RWPE1 (cell line): Measurements from ENCODE around the gene TRABD.

ENCODE experiments used
- CTCF ChIA-PET: fragments of 350-600 bp; sonication (Branson Sonifier 250); formaldehyde crosslinking; extraction: SDS; loops from one replicate; lab custom pipeline; 2021; lab: Yijun Ruan, JAX
- POLR2A ChIA-PET: fragments of 400-600 bp; formaldehyde crosslinking; extraction: SDS; loops from one replicate; lab custom pipeline; 2020; ENCODE audit warnings: antibody characterized with exemption; ENCODE audit not compliant: low non-redundant PET; lab: Yijun Ruan, JAX
- DNase-seq: peaks from one replicate; pipeline ENCODE4 v3.0.0; 2012; ENCODE audit warnings: low spot score
- H3K27ac ChIP-seq: fragments of 450-650 bp; 2 replicates; pipeline ENCODE4 v1.5.1; 2017
- CTCF ChIP-seq: fragments of 450-650 bp; conservative IDR thresholded peaks from 2 replicates; pipeline ENCODE4 v1.5.1; 2017; ENCODE audit warnings: low read depth, mild to moderate bottlenecking

TRABD gene

GRCh38 chr22:50186761-50187523, 1.2 kb downstream of the TRABD start:
- no peak for DNase-seq
- peak overlapping the region; percentile 97 for H3K27ac ChIP-seq
- ChIA-PET POLR2A (no interaction called here), CTCF (interaction anchor here (0.7 to 1.0 kb wide), 2 partner anchors 41 to 157 kb away, joined by 3 read pairs; no protein-coding TSS in a partner anchor)
- no peak for TF ChIP-seq CTCF

GRCh38 chr22:50188356-50188755, 2.6 kb downstream of the TRABD start:
- POLR2A ChIA-PET: no interaction called here

GRCh38 chr22:50189184-50189848, 3.6 kb downstream of the TRABD start:
- DNase-seq: no peak
- ChIA-PET CTCF (no interaction called here), POLR2A (interaction anchor here (0.5 kb wide), 1 partner anchor 227 kb away, joined by 3 read pairs; no protein-coding TSS in a partner anchor)

More at GRCh38 chr22:50188356-50188755, 2.6 kb downstream of the TRABD start:
- H3K27ac ChIP-seq: peak overlapping the region; percentile 97
- DNase-seq: no peak
- no peak for TF ChIP-seq CTCF
- CTCF ChIA-PET: no interaction called here

GRCh38 chr22:50189849-50190181, 4.1 kb downstream of the TRABD start:
- CTCF ChIA-PET: no interaction called here
- DNase-seq: no peak
- no peak for TF ChIP-seq CTCF
- H3K27ac ChIP-seq: peak overlapping the region; percentile 97
- POLR2A ChIA-PET: interaction anchor here (0.5 kb wide), 1 partner anchor 227 kb away, joined by 3 read pairs; no protein-coding TSS in a partner anchor

More at GRCh38 chr22:50189184-50189848, 3.6 kb downstream of the TRABD start:
- peak overlapping the region; percentile 97 for H3K27ac ChIP-seq
- no peak for TF ChIP-seq CTCF

- POLR2A ChIA-PET: interaction anchor here (0.5 kb wide), 1 partner anchor 254 kb away, joined by 4 read pairs; no protein-coding TSS in a partner anchor
- peak overlapping the region; percentile 97 for H3K27ac ChIP-seq
- DNase-seq: peak; percentile 62
- CTCF ChIA-PET: interaction anchor here (0.5 to 0.6 kb wide), 2 partner anchors 18 to 185 kb away, joined by 4 read pairs; no protein-coding TSS in a partner anchor
- peak; percentile 47 for TF ChIP-seq CTCF
Measured at GRCh38 chr22:50190182-50190940, 4.6 kb downstream of the TRABD start.
